H1 (cell line): Measurements from ENCODE around the gene NAA16. TPM values are rescaled to one million over a fixed set of nuclear protein-coding genes. Genes with fewer than 3 reads are reported as not detected.

ENCODE experiments used
- CTCF ChIA-PET: fragments of 300-600 bp; sonication (Branson Sonifier 250); formaldehyde crosslinking; loops from one replicate; lab custom pipeline; 2021; ENCODE audit not compliant: partially characterized antibody; lab: Charles Lee
- POLR2A ChIA-PET: fragments of 300-600 bp; sonication (Branson Sonifier 250); formaldehyde crosslinking; loops from one replicate; lab custom pipeline; 2021; ENCODE audit warnings: inconsistent platforms; ENCODE audit not compliant: partially characterized antibody; lab: Charles Lee
- DNase-seq, 2 experiments: peaks; one replicate each; pipeline versions ENCODE4 v3.0.0 to v3.0.0-alpha.2; 2010 to 2022; ENCODE audit warnings: low spot score in 2 of 2, low read depth in 1 of 2, mixed read lengths in 1 of 2
- FAIRE-seq: peaks from 2 replicates; lab custom pipeline; 2011; peaks lifted over from hg19 to GRCh38; lab: Jason Lieb, UNC
- H2AFZ ChIP-seq: 2 replicates; pipeline ENCODE4 v1.8.1; 2012; ENCODE audit warnings: low read length, inconsistent platforms
- H2AK5ac ChIP-seq: 2 replicates; pipeline ENCODE4 v1.6.1; 2013; ENCODE audit warnings: low read depth, low read length
- H2BK120ac ChIP-seq: replicated peaks from 2 replicates; pipeline ENCODE3; 2013; ENCODE audit warnings: low read depth, low read length, inconsistent platforms
- H2BK12ac ChIP-seq: 2 replicates; pipeline ENCODE4 v1.6.1; 2013; ENCODE audit warnings: low read depth, low read length
- H2BK15ac ChIP-seq: 2 replicates; pipeline ENCODE4 v1.6.1; 2013; ENCODE audit warnings: low read length
- H2BK20ac ChIP-seq: 2 replicates; pipeline ENCODE4 v1.6.1; 2013; ENCODE audit warnings: low read length
- H2BK5ac ChIP-seq: 2 replicates; pipeline ENCODE4 v1.6.1; 2013; ENCODE audit warnings: low read depth, low read length
- H3K14ac ChIP-seq: 2 replicates; pipeline ENCODE4 v1.6.1; 2013; ENCODE audit warnings: inconsistent platforms; ENCODE audit not compliant: insufficient read length
- H3K18ac ChIP-seq: 2 replicates; pipeline ENCODE4 v1.6.1; 2013; ENCODE audit warnings: low read length; ENCODE audit errors: extremely low read depth
- H3K23ac ChIP-seq: 2 replicates; pipeline ENCODE4 v1.6.1; 2013; ENCODE audit warnings: inconsistent platforms; ENCODE audit not compliant: insufficient read length
- H3K23me2 ChIP-seq: 2 replicates; pipeline ENCODE4 v1.6.1; 2013; ENCODE audit warnings: low read depth, low read length
- H3K27ac ChIP-seq: 2 replicates; pipeline ENCODE4 v1.6.1; 2011; ENCODE audit warnings: low read depth, low read length, inconsistent platforms
- H3K27me3 ChIP-seq, 4 experiments: replicated peaks in 1 of 4; 1 replicate in 1 of 4; 2 replicates in 3 of 4; pipeline versions ENCODE4 v1.6.1 to v1.8.1; 2011 to 2013; ENCODE audit warnings: low read length in 3 of 4, mild to moderate bottlenecking in 3 of 4, inconsistent platforms in 2 of 4, mixed read lengths in 2 of 4, moderate library complexity in 1 of 4; ENCODE audit not compliant: control insufficient read depth in 3 of 4, insufficient read depth in 3 of 4; ENCODE audit errors: extremely low read depth in 1 of 4
- H3K36me3 ChIP-seq, 4 experiments: 2 replicates each; pipeline versions ENCODE4 v1.6.1 to v1.8.1; 2011 to 2013; ENCODE audit warnings: mild to moderate bottlenecking in 4 of 4, low read length in 3 of 4, moderate library complexity in 2 of 4, control low read depth in 1 of 4, inconsistent platforms in 1 of 4; ENCODE audit not compliant: insufficient read depth in 4 of 4, control insufficient read depth in 2 of 4
- H3K4ac ChIP-seq: replicated peaks from 2 replicates; pipeline ENCODE3; 2013; ENCODE audit warnings: low read length, low read depth, mixed read lengths, inconsistent platforms; ENCODE audit not compliant: insufficient read length
- H3K4me1 ChIP-seq, 4 experiments: replicated peaks in 1 of 4; 1 replicate in 1 of 4; 2 replicates in 3 of 4; pipeline versions ENCODE4 v1.6.1 to v1.8.1; 2011 to 2013; ENCODE audit warnings: low read length in 3 of 4, inconsistent platforms in 2 of 4, mixed read lengths in 1 of 4; ENCODE audit not compliant: insufficient read depth in 4 of 4, control insufficient read depth in 3 of 4
- H3K4me2 ChIP-seq, 2 experiments: 2 replicates each; pipeline versions ENCODE4 v1.6.1 to v1.8.1; 2011 to 2013; ENCODE audit warnings: low read depth in 2 of 2, low read length in 2 of 2, control low read depth in 1 of 2, inconsistent platforms in 1 of 2, mild to moderate bottlenecking in 1 of 2; ENCODE audit not compliant: insufficient read depth in 1 of 2
- H3K4me3 ChIP-seq, 4 experiments: fragments of 200-600, 300-600 bp in 1 of 4; sonication (generic), shearing (Covaris generic), sonication (Bioruptor Twin) in 1 of 4; 2 replicates each; pipeline versions ENCODE4 v1.5.1 to v1.8.1; 2011 to 2016; ENCODE audit warnings: low read length in 4 of 4, low read depth in 3 of 4, control low read depth in 2 of 4, inconsistent platforms in 2 of 4, mild to moderate bottlenecking in 2 of 4, mixed read lengths in 1 of 4, moderate library complexity in 1 of 4; ENCODE audit not compliant: insufficient read depth in 2 of 4; ENCODE audit errors: extremely low read depth in 1 of 4
- H3K56ac ChIP-seq: replicated peaks from 2 replicates; pipeline ENCODE3; 2013; ENCODE audit warnings: low read depth, mild to moderate bottlenecking, mixed read lengths, low read length, inconsistent platforms; ENCODE audit not compliant: insufficient read length
- H3K79me1 ChIP-seq: 2 replicates; pipeline ENCODE4 v1.6.1; 2013; ENCODE audit warnings: low read depth, low read length, control low read depth
- H3K79me2 ChIP-seq, 2 experiments: 2 replicates each; pipeline versions ENCODE4 v1.6.1 to v1.8.1; 2012 to 2013; ENCODE audit warnings: low read length in 2 of 2, mild to moderate bottlenecking in 2 of 2, inconsistent platforms in 1 of 2; ENCODE audit not compliant: insufficient read depth in 2 of 2, control insufficient read depth in 1 of 2
- H3K9ac ChIP-seq, 4 experiments: replicated peaks in 1 of 4; 1 replicate in 1 of 4; 2 replicates in 3 of 4; pipeline versions ENCODE4 v1.6.1 to v1.8.1; 2011 to 2013; ENCODE audit warnings: low read depth in 3 of 4, low read length in 3 of 4, control low read depth in 2 of 4, mild to moderate bottlenecking in 2 of 4, moderate library complexity in 2 of 4, inconsistent platforms in 1 of 4; ENCODE audit errors: extremely low read depth in 1 of 4
- H3K9me3 ChIP-seq, 2 experiments: 2 replicates each; pipeline versions ENCODE4 v1.6.1 to v1.8.1; 2012 to 2013; ENCODE audit warnings: mild to moderate bottlenecking in 2 of 2, moderate library complexity in 2 of 2, control low read depth in 1 of 2, inconsistent platforms in 1 of 2, low read depth in 1 of 2, low read length in 1 of 2, mixed read lengths in 1 of 2; ENCODE audit not compliant: insufficient read depth in 2 of 2
- H4K20me1 ChIP-seq, 2 experiments: replicated peaks in 1 of 2; 2 replicates each; pipeline versions ENCODE3 to v1.8.1; 2011 to 2013; ENCODE audit warnings: inconsistent platforms in 2 of 2, low read length in 2 of 2, mild to moderate bottlenecking in 1 of 2; ENCODE audit not compliant: insufficient read depth in 2 of 2, control insufficient read depth in 1 of 2
- H4K5ac ChIP-seq: 2 replicates; pipeline ENCODE4 v1.6.1; 2013; ENCODE audit warnings: low read length, low read depth, mixed read lengths, inconsistent platforms; ENCODE audit not compliant: insufficient read length
- H4K8ac ChIP-seq: 2 replicates; pipeline ENCODE4 v1.8.0; 2013; ENCODE audit warnings: mild to moderate bottlenecking, moderate library complexity, low read length, inconsistent platforms; ENCODE audit not compliant: insufficient read depth; ENCODE audit errors: extremely low read depth
- H4K91ac ChIP-seq: replicated peaks from 2 replicates; pipeline ENCODE3; 2013; ENCODE audit warnings: low read length, mixed read lengths, inconsistent platforms; ENCODE audit not compliant: insufficient read length
- CBX8 ChIP-seq: fragments of 300-800, 300-1000 bp; sonication (generic); IDR thresholded peaks from 2 replicates; pipeline ENCODE4 v1.7.1; 2016; ENCODE audit warnings: low read depth, low read length, borderline replicate concordance
- FOSL1 ChIP-seq: IDR thresholded peaks from 2 replicates; pipeline ENCODE4 v1.6.1; 2011; ENCODE audit warnings: mild to moderate bottlenecking, low read depth, low read length, moderate library complexity; ENCODE audit not compliant: insufficient read depth
- HDAC2 ChIP-seq, 2 experiments: fragments of 300-600 bp in 1 of 2; sonication (generic) in 1 of 2; IDR thresholded peaks; 2 replicates each; pipeline ENCODE4 v1.6.1; 2011 to 2012; ENCODE audit warnings: low read depth in 2 of 2, low read length in 2 of 2, mild to moderate bottlenecking in 2 of 2, moderate library complexity in 2 of 2, borderline replicate concordance in 1 of 2, inconsistent platforms in 1 of 2
- POU5F1 ChIP-seq: IDR thresholded peaks from 2 replicates; pipeline ENCODE4 v1.6.1; 2011; ENCODE audit warnings: low read depth, mild to moderate bottlenecking, low read length, moderate library complexity
- RNF2 ChIP-seq: fragments of 200-900, 300-1000 bp; sonication (generic); IDR thresholded peaks from 2 replicates; pipeline ENCODE4 v1.7.1; 2016; ENCODE audit warnings: borderline replicate concordance, low read depth, mild to moderate bottlenecking, antibody characterized with exemption, low read length; ENCODE audit not compliant: poor library complexity, severe bottlenecking; ENCODE audit errors: missing control alignments
- SIN3A ChIP-seq, 2 experiments: IDR thresholded peaks in 1 of 2; conservative IDR thresholded peaks in 1 of 2; 2 replicates each; pipeline ENCODE4 v1.6.1; 2011 to 2012; ENCODE audit warnings: low read length in 2 of 2, improper control_type of control experiment in 1 of 2, low read depth in 1 of 2, mild to moderate bottlenecking in 1 of 2
- TAF7 ChIP-seq: optimal IDR thresholded peaks from 2 replicates; pipeline ENCODE3; 2011; ENCODE audit warnings: low read depth, mild to moderate bottlenecking, inconsistent platforms, low read length, moderate library complexity, borderline replicate concordance
- WGBS, 2 experiments: shearing (Covaris generic) in 1 of 2; methylation state at CpG; one replicate each; pipeline versions ENCODE4 v1.1.6 to v1.1.7; 2013 to 2015; ENCODE audit warnings: low lambda C conversion rate in 2 of 2, mixed read lengths in 2 of 2, inconsistent platforms in 1 of 2, low coverage in 1 of 2, missing lambda C conversion rate in 1 of 2; ENCODE audit not compliant: insufficient replicate concordance in 2 of 2, insufficient coverage in 1 of 2, insufficient read length in 1 of 2; ENCODE audit errors: extremely low coverage in 1 of 2, missing lambda C conversion rate in 1 of 2; 5-methylcytosine and 5-hydroxymethylcytosine counted together
- polyA plus RNA-seq, 7 experiments: library from polyadenylated mRNA; depleted of rRNA in 3 of 7; stranded (reverse) in 5 of 7; unstranded in 2 of 7; fragments of >200 nt in 5 of 7; fragments of 200-250 nt in 2 of 7; gene quantifications; 1 replicate in 5 of 7; 2 replicates in 1 of 7; 4 replicates in 1 of 7; pipeline versions ENCODE4 v1.2.1 to v1.2.3, GENCODE V29; 2011 to 2013; ENCODE audit warnings: missing spikeins in 2 of 7, mixed read lengths in 2 of 7
- total RNA-seq: library from RNA; stranded (reverse); fragmentation: NEBNext Ultra II Directional; extraction: Animal tissue kit (Norgen Biotek cat#: 25700); gene quantifications from 2 replicates; pipeline ENCODE4 v1.2.1, GENCODE V29; 2021

The NAA16 gene
- total and polyA plus RNA-seq, 2 of the 8 experiments (the other 6 are each of a cell fraction or from before 2014, with no cell fraction given), result 11.4 to 40.0 TPM

GRCh38 chr13:41284512-41285288, 26.4 kb upstream of the NAA16 start:
- H4K91ac ChIP-seq, result no peak overlapping the region
- no peaks in the 10 kb centered on the region for H3K79me1 ChIP-seq
- TF ChIP-seq RNF2 (no peak), TAF7 (no peak), CBX8 (no peak), FOSL1 (no peak), HDAC2 (IDR thresholded peaks at IDR 0.05; ENCODE audit: borderline replicate concordance in 1 of 2, low read depth in 2 of 2, low read length in 2 of 2) (no peak), SIN3A (conservative IDR thresholded peaks at IDR 0.05 in 1 of 2, IDR thresholded peaks at IDR 0.05 in 1 of 2; ENCODE audit: low read depth in 1 of 2, low read length in 2 of 2) (no peak), POU5F1 (no peak)
- TF ChIP-seq, all 59 proteins: peak for 0
- no peak overlapping the region for H2BK15ac ChIP-seq
- H4K5ac ChIP-seq, result no peak overlapping the region
- H2BK5ac ChIP-seq, result no peak overlapping the region
- H2AK5ac ChIP-seq, result no peak overlapping the region
- no peak overlapping the region for H2BK20ac ChIP-seq
- H3K9ac ChIP-seq, result no peak overlapping the region
- no peaks in the 10 kb centered on the region for H3K9me3 ChIP-seq
- H2BK12ac ChIP-seq, result no peak overlapping the region
- no peak overlapping the region for H3K4me3 ChIP-seq
- H3K27me3 ChIP-seq, result no peaks in the 10 kb centered on the region
- CTCF ChIA-PET, result interaction anchor here (0.8 kb wide), 1 partner anchor 62 kb away, joined by 3 read pairs; no protein-coding TSS in a partner anchor
- H3K23me2 ChIP-seq, result no peaks in the 10 kb centered on the region
- WGBS, 2 experiments, result 92% methylated on average over 13 of the region's 13 CpGs; no CpG with 5 or more reads in 1 of the 2 experiments
- no peak overlapping the region for H3K27ac ChIP-seq
- no peak overlapping the region for H3K18ac ChIP-seq
- H4K8ac ChIP-seq, result no peak overlapping the region
- H3K36me3 ChIP-seq, result no peaks in the 10 kb centered on the region
- H3K79me2 ChIP-seq, result no peaks in the 10 kb centered on the region
- peaks cover 0 to 2% (median 2%) of the 10 kb centered on the region in 4 experiments; a peak in 4 of 7 replicates for H3K4me1 ChIP-seq
- no peak overlapping the region for H2BK120ac ChIP-seq
- POLR2A ChIA-PET, result no interaction called here
- no peak overlapping the region for H3K56ac ChIP-seq
- no peak overlapping the region for H2AFZ ChIP-seq
- H3K23ac ChIP-seq, result no peak overlapping the region
- H4K20me1 ChIP-seq, result no peaks in the 10 kb centered on the region
- H3K4me2 ChIP-seq, result no peak overlapping the region
- H3K4ac ChIP-seq, result no peak overlapping the region
- DNase-seq (no peak), FAIRE-seq (no peak)
- H3K14ac ChIP-seq, result no peak overlapping the region
